SK-N-SH treated with all-trans-retinoic acid at 6 μM for 48 hours (cell line): ENCODE measurements around the gene FRK.

Experiments
- ATAC-seq: fragments of 200-7000 bp; cut with Tn5 transposase; 3 replicates; pipeline ENCODE4 v1.9.1; 2020; ENCODE audit warnings: mild to moderate bottlenecking, moderate library complexity
- ARNTL ChIP-seq: fragments of 450-650 bp; formaldehyde crosslinking; IDR thresholded peaks from 2 replicates; pipeline ENCODE4 v1.5.0; 2020; ENCODE audit warnings: low read depth, mild to moderate bottlenecking, moderate library complexity, borderline replicate concordance
- BACH2 ChIP-seq: fragments of 250-450 bp; sonication (Bioruptor Pico); IDR thresholded peaks from 2 replicates; pipeline ENCODE4 v1.9.0; 2021; ENCODE audit warnings: mild to moderate bottlenecking, borderline replicate concordance
- CREB5 ChIP-seq: fragments of 250-450 bp; sonication (Bioruptor Pico); IDR thresholded peaks from 2 replicates; pipeline ENCODE4 v1.5.1; 2020; ENCODE audit warnings: low read depth, mild to moderate bottlenecking, moderate library complexity
- CSDC2 ChIP-seq: fragments of 250-450 bp; sonication (Bioruptor Pico); IDR thresholded peaks from 2 replicates; pipeline ENCODE4 v1.5.0; 2020; ENCODE audit warnings: mild to moderate bottlenecking, moderate library complexity
- CSRNP3 ChIP-seq: fragments of 250-450 bp; sonication (Bioruptor Pico); IDR thresholded peaks from 2 replicates; pipeline ENCODE4 v1.5.1; 2021; ENCODE audit warnings: mild to moderate bottlenecking, moderate library complexity
- GLIS3 ChIP-seq: fragments of 250-450 bp; sonication (Bioruptor Pico); IDR thresholded peaks from 2 replicates; pipeline ENCODE4 v1.5.0; 2020; ENCODE audit warnings: mild to moderate bottlenecking, moderate library complexity
- ISL1 ChIP-seq: fragments of 250-450 bp; sonication (Bioruptor Pico); IDR thresholded peaks from 2 replicates; pipeline ENCODE4 v2.1.2; 2022; ENCODE audit warnings: mild to moderate bottlenecking, moderate library complexity
- OSR1 ChIP-seq: fragments of 250-450 bp; sonication (Bioruptor Pico); IDR thresholded peaks from 2 replicates; pipeline ENCODE4 v1.8.0; 2022; ENCODE audit warnings: moderate library complexity, mild to moderate bottlenecking, inconsistent platforms
- POU6F1 ChIP-seq: fragments of 250-450 bp; sonication (Bioruptor Pico); IDR thresholded peaks from 2 replicates; pipeline ENCODE4 v1.8.0; 2021; ENCODE audit warnings: low read depth, mild to moderate bottlenecking, moderate library complexity, borderline replicate concordance
- PPARA ChIP-seq: fragments of 250-450 bp; sonication (Bioruptor Pico); IDR thresholded peaks from 2 replicates; pipeline ENCODE4 v1.5.0; 2020; ENCODE audit warnings: mild to moderate bottlenecking, borderline replicate concordance
- RARB ChIP-seq: fragments of 250-450 bp; sonication (Bioruptor Pico); IDR thresholded peaks from 2 replicates; pipeline ENCODE4 v1.8.0; 2021; ENCODE audit warnings: mild to moderate bottlenecking, moderate library complexity
- SNAI2 ChIP-seq: fragments of 250-450 bp; sonication (Bioruptor Pico); IDR thresholded peaks from 2 replicates; pipeline ENCODE4 v1.5.0; 2020; ENCODE audit warnings: mild to moderate bottlenecking, moderate library complexity
- TCF4 ChIP-seq: fragments of 250-450 bp; sonication (Bioruptor Pico); IDR thresholded peaks from 2 replicates; pipeline ENCODE4 v1.8.0; 2021; ENCODE audit warnings: mild to moderate bottlenecking, moderate library complexity, borderline replicate concordance
- TOX ChIP-seq: fragments of 250-450 bp; sonication (Bioruptor Pico); IDR thresholded peaks from 2 replicates; pipeline ENCODE4 v1.8.0; 2021; ENCODE audit warnings: mild to moderate bottlenecking, moderate library complexity, borderline replicate concordance
- TSHZ2 ChIP-seq: fragments of 250-450 bp; sonication (Bioruptor Pico); IDR thresholded peaks from 2 replicates; pipeline ENCODE4 v1.5.0; 2020; ENCODE audit warnings: mild to moderate bottlenecking, moderate library complexity
- ZC3H10 ChIP-seq: fragments of 250-450 bp; sonication (Bioruptor Pico); IDR thresholded peaks from 2 replicates; pipeline ENCODE4 v1.5.1; 2021; ENCODE audit warnings: mild to moderate bottlenecking, moderate library complexity
- ZNF565 ChIP-seq: fragments of 450-650 bp; formaldehyde crosslinking; conservative IDR thresholded peaks from 2 replicates; pipeline ENCODE4 v1.5.0; 2020; ENCODE audit warnings: low read depth, mild to moderate bottlenecking, moderate library complexity
- ZNF70 ChIP-seq: fragments of 450-650 bp; formaldehyde crosslinking; IDR thresholded peaks from 2 replicates; pipeline ENCODE4 v1.5.0; 2020; ENCODE audit warnings: mild to moderate bottlenecking, moderate library complexity
- ZNF8 ChIP-seq: fragments of 450-650 bp; formaldehyde crosslinking; IDR thresholded peaks from 2 replicates; pipeline ENCODE4 v1.5.0; 2020; ENCODE audit warnings: mild to moderate bottlenecking, moderate library complexity
- TF ChIP-seq, protein P1 (sequence below): fragments of 250-450 bp; sonication (Bioruptor Pico); IDR thresholded peaks from 2 replicates; pipeline ENCODE4 v1.8.0; 2020; ENCODE audit warnings: mild to moderate bottlenecking, moderate library complexity, borderline replicate concordance

The FRK gene

DNA sequence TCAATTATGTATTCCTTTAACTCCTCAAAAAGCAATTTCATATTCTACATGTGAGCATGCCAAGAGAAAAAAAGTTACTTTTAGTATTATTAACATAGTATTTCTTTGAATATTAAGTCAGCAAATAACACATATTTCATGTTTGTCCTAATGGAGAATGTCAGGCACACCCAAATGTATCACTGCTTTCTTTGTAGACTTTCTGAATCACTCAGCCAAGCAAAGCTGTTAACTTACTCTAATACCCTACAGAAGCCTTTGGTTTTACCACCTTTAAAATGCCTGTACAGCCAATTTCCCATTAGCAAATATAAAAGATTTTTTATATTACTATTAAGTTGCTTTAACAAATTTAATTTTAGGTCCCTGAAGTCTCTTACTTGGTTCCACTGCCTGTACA lies 23.8 kb downstream of the FRK start:
- no peak for ATAC-seq
- TF ChIP-seq CSDC2 (CRISPR knock-in tag) (no peak), RARB (no peak), CSRNP3 (CRISPR knock-in tag) (no peak), OSR1 (no peak), BACH2 (CRISPR knock-in tag) (no peak), GLIS3 (no peak), ZNF8 (CRISPR knock-in tag) (no peak), ZC3H10 (no peak), TOX (no peak), TCF4 (no peak), CREB5 (CRISPR knock-in tag) (no peak)
- TF ChIP-seq, all 23 proteins: peak for 0

DNA sequence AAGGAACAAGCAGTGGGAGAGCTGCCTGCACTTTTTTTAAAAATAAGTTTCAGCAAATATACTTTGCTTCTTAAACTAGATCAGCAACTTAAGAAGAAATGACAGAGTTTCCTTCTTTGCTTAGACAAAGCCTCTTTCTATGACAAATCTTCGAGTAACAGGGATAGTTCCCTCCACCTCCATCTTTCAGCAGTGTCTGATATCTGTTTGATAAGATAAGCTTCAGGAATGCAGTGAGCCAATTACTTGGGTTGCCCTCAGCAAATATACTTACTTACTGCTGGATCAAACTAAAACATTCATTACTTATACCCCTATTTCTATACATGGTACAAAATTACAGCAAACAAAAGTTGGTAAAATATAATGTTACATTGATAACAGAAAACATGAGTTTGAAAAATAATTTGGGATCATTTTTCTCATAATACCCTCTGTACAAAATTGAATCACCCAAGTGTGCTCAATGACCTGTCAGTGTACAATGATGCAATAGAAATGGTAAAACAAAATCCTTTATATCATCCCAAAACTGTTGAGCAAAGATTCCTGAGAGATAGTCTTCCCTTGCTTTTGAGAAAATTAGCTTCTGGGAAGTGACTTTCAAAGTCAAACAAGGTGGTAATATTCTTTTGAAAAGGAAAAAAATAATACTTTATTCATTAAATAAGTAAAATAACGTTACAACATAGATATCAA lies 24.5 kb downstream of the FRK start:
- ATAC-seq = no peak
- no peak for TF ChIP-seq ZNF8 (CRISPR knock-in tag)
- TF ChIP-seq, protein P1, sequence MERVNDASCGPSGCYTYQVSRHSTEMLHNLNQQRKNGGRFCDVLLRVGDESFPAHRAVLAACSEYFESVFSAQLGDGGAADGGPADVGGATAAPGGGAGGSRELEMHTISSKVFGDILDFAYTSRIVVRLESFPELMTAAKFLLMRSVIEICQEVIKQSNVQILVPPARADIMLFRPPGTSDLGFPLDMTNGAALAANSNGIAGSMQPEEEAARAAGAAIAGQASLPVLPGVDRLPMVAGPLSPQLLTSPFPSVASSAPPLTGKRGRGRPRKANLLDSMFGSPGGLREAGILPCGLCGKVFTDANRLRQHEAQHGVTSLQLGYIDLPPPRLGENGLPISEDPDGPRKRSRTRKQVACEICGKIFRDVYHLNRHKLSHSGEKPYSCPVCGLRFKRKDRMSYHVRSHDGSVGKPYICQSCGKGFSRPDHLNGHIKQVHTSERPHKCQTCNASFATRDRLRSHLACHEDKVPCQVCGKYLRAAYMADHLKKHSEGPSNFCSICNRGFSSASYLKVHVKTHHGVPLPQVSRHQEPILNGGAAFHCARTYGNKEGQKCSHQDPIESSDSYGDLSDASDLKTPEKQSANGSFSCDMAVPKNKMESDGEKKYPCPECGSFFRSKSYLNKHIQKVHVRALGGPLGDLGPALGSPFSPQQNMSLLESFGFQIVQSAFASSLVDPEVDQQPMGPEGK = no peak
- TF ChIP-seq CSRNP3 (CRISPR knock-in tag) = no peak
- TF ChIP-seq CSDC2 (CRISPR knock-in tag) = no peak
- no peak for TF ChIP-seq PPARA (CRISPR knock-in tag)
- no peak for TF ChIP-seq ZNF565 (CRISPR knock-in tag)
- no peak for TF ChIP-seq ZC3H10
- TF ChIP-seq OSR1 = no peak
- no peak for TF ChIP-seq TOX
- TF ChIP-seq SNAI2 (CRISPR knock-in tag) = no peak
- no peak for TF ChIP-seq ZNF70 (CRISPR knock-in tag)
- TF ChIP-seq ARNTL (CRISPR knock-in tag) = no peak
- no peak for TF ChIP-seq TCF4
- TF ChIP-seq TSHZ2 (CRISPR knock-in tag) = no peak
- TF ChIP-seq CREB5 (CRISPR knock-in tag) = no peak
- TF ChIP-seq ISL1 (CRISPR knock-in tag) = no peak

- no peak for ATAC-seq
- TF ChIP-seq GLIS3 = no peak
- TF ChIP-seq POU6F1 = no peak
- TF ChIP-seq, protein P1 = no peak
- no peak for TF ChIP-seq ZC3H10
- TF ChIP-seq OSR1 = no peak
- TF ChIP-seq ARNTL (CRISPR knock-in tag) = no peak
These were observed 25.1 kb downstream of the FRK start for GRCh38 chr6:116035616-116036015.
